Calu3 (cell line): Measurements from ENCODE around the gene HPSE2. TPM values are rescaled to one million over a fixed set of nuclear protein-coding genes. Genes with fewer than 3 reads are reported as not detected.

Experiments
- BruUV-seq: library from RNA; stranded (reverse); fragments of 400-500 nt; replicated peaks from 2 replicates; lab custom pipeline; 2021; lab: Mats Ljungman, UMichigan
- CTCF ChIA-PET: fragments of 300-600 bp; sonication (Branson Sonifier 250); formaldehyde crosslinking; loops from one replicate; lab custom pipeline; 2022; ENCODE audit warnings: antibody characterized with exemption; lab: Charles Lee
- DNase-seq: peaks from one replicate; pipeline ENCODE4 v3.0.0; 2022
- H3K27ac Mint-ChIP-seq: one replicate; pipeline ENCODE4 v1.8.0; 2022; ENCODE audit warnings: mixed read lengths; ENCODE audit not compliant: unreplicated experiment
- H3K27me3 Mint-ChIP-seq: one replicate; pipeline ENCODE4 v1.8.0; 2022; ENCODE audit warnings: mixed read lengths; ENCODE audit not compliant: unreplicated experiment
- H3K36me3 Mint-ChIP-seq: one replicate; pipeline ENCODE4 v1.8.0; 2022; ENCODE audit warnings: mild to moderate bottlenecking, moderate library complexity, mixed read lengths; ENCODE audit not compliant: insufficient read depth, unreplicated experiment
- H3K4me1 Mint-ChIP-seq: one replicate; pipeline ENCODE4 v1.8.0; 2022; ENCODE audit warnings: mild to moderate bottlenecking, low read depth, mixed read lengths; ENCODE audit not compliant: unreplicated experiment
- H3K4me3 Mint-ChIP-seq: one replicate; pipeline ENCODE4 v1.8.0; 2022; ENCODE audit warnings: mild to moderate bottlenecking, low read depth, moderate library complexity, mixed read lengths; ENCODE audit not compliant: unreplicated experiment
- H3K9me3 Mint-ChIP-seq: one replicate; pipeline ENCODE4 v1.8.0; 2022; ENCODE audit warnings: low read depth, mixed read lengths; ENCODE audit not compliant: unreplicated experiment
- intact Hi-C: fragments of 100-400 bp; cut with micrococcal nuclease; formaldehyde crosslinking; loops from one replicate; pipeline ENCODE4 v1.10.0; 2022; ENCODE audit not compliant: unreplicated experiment
- total RNA-seq: library from RNA; stranded (reverse); gene quantifications from 2 replicates; pipeline ENCODE4 v1.2.3, GENCODE V29; 2022
- TF ChIP-seq, protein P1 (sequence below): fragments of 200-600 bp; IDR thresholded peaks from one replicate; pipeline ENCODE4 v1.8.0; 2022; ENCODE audit warnings: antibody characterized with exemption; ENCODE audit not compliant: unreplicated experiment

The HPSE2 gene
- total RNA-seq, 1 experiment from 2014 or later: not detected

- peaks cover 3% of the 10 kb centered on the region for H3K9me3 Mint-ChIP-seq
- no peak overlapping the region for H3K27ac Mint-ChIP-seq
- intact Hi-C loops: no loop called here
- TF ChIP-seq, protein P1, sequence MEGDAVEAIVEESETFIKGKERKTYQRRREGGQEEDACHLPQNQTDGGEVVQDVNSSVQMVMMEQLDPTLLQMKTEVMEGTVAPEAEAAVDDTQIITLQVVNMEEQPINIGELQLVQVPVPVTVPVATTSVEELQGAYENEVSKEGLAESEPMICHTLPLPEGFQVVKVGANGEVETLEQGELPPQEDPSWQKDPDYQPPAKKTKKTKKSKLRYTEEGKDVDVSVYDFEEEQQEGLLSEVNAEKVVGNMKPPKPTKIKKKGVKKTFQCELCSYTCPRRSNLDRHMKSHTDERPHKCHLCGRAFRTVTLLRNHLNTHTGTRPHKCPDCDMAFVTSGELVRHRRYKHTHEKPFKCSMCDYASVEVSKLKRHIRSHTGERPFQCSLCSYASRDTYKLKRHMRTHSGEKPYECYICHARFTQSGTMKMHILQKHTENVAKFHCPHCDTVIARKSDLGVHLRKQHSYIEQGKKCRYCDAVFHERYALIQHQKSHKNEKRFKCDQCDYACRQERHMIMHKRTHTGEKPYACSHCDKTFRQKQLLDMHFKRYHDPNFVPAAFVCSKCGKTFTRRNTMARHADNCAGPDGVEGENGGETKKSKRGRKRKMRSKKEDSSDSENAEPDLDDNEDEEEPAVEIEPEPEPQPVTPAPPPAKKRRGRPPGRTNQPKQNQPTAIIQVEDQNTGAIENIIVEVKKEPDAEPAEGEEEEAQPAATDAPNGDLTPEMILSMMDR: no peak
- H3K4me3 Mint-ChIP-seq: no peak overlapping the region
- no TSS peak for BruUV-seq
- CTCF ChIA-PET: no interaction called here
- peaks cover 15% of the 10 kb centered on the region for H3K27me3 Mint-ChIP-seq
- peaks cover 9% of the 10 kb centered on the region for H3K4me1 Mint-ChIP-seq
- no peak for DNase-seq
- H3K36me3 Mint-ChIP-seq: no peaks in the 10 kb centered on the region
Measured at GRCh38 chr10:98881789-98882188, 353.9 kb downstream of the HPSE2 start.

DNA sequence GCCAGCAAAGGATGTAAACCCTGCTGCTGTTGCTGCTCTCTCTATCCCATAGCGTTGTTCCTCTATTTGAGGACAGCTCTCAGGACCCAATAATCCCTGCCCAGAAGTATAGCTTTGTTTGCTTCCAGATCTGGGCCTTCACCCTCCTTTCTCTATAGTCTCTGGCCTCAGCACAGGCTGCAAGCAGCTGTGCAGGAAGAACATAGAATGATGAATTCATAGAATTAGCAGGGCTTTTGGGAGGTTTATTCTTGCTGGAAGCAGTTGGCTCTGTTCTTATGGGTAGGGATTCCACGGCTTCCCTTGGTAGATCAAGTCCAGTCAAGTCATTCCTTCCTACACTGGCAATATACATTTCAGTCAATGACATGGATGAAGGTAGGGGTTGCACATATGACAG, 354.7 kb downstream of the HPSE2 start:
- H3K4me1 Mint-ChIP-seq: peaks cover under 1% of the 10 kb centered on the region
- H3K27ac Mint-ChIP-seq: no peak overlapping the region
- no peaks in the 10 kb centered on the region for H3K36me3 Mint-ChIP-seq
- H3K4me3 Mint-ChIP-seq: no peak overlapping the region
- CTCF ChIA-PET: no interaction called here
- peaks cover 15% of the 10 kb centered on the region for H3K27me3 Mint-ChIP-seq
- intact Hi-C loops: no loop called here
- TF ChIP-seq, protein P1: no peak
- no peak for DNase-seq
- no TSS peak for BruUV-seq
- H3K9me3 Mint-ChIP-seq: no peaks in the 10 kb centered on the region

DNA sequence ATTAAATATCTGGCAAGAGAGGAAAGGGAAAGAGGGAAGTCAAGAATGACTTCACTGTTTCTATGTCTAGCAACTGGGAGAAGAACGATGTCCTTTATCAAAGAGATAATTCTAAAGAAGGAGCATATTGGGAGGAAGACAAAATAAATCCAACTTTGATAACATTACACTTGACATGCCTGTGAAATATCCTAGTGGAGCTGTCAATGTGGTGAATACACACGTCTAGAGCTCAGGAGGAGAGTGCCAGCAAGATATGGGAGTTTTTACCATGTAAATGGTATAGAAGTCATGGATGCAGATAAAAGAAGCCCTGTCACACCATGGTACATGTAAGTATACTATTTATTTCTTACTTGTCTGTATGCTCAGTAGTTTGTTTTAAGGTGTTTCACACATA, 356.7 kb downstream of the HPSE2 start:
- no peak overlapping the region for H3K4me3 Mint-ChIP-seq
- H3K27me3 Mint-ChIP-seq: peaks cover 15% of the 10 kb centered on the region
- CTCF ChIA-PET: no interaction called here
- TF ChIP-seq, protein P1: no peak
- intact Hi-C loops: no loop called here
- H3K27ac Mint-ChIP-seq: no peak overlapping the region
- no peak for DNase-seq
- H3K9me3 Mint-ChIP-seq: no peaks in the 10 kb centered on the region
- BruUV-seq: no TSS peak
- H3K36me3 Mint-ChIP-seq: no peaks in the 10 kb centered on the region
- H3K4me1 Mint-ChIP-seq: no peaks in the 10 kb centered on the region

DNA sequence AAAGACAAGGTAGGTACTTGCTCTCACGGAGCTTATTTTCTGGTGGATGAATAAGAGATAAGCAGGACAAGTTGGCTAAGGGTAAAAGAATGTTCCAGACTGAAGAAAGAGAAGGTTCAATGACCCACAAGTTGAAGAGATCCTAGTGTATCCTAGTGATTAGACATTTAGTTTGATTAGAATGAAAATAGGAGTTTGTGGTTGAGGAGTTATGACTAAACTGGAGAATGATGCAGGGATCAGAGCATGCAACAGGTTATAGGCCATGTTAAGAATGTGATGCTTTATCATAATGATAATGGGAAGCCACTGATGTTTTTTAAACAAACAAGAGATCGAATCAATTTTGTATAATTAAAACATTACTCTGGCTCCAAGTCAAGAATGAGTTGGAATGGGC, 357.2 kb downstream of the HPSE2 start:
- intact Hi-C loops: no loop called here
- no TSS peak for BruUV-seq
- TF ChIP-seq, protein P1: no peak
- Mint-ChIP-seq H3K4me1 (no peaks in the 10 kb centered on the region), H3K27me3 (peaks cover 15% of the 10 kb centered on the region), H3K36me3 (no peaks in the 10 kb centered on the region), H3K9me3 (no peaks in the 10 kb centered on the region), H3K4me3 (no peak overlapping the region), H3K27ac (no peak overlapping the region)
- CTCF ChIA-PET: no interaction called here
- no peak for DNase-seq
